B cell (primary cell): ENCODE results near the gene LRRN3.

Experiments used
- CTCF ChIP-seq: fragments of 200-600 bp; IDR thresholded peaks from one replicate; pipeline ENCODE4 v1.8.0; 2022; ENCODE audit warnings: antibody characterized with exemption, mild to moderate bottlenecking
- EZH2 ChIP-seq: IDR thresholded peaks from 2 replicates; pipeline ENCODE4 v1.6.1; 2012; ENCODE audit warnings: borderline replicate concordance, low read depth, mild to moderate bottlenecking, moderate library complexity, low read length; ENCODE audit not compliant: insufficient read depth, poor library complexity, severe bottlenecking

- TF ChIP-seq EZH2 (no peak), CTCF (no peak)
These were observed 19.4 kb upstream of the LRRN3 start for GRCh38 chr7:111071556-111071955.
